Loucy (cell line): ENCODE data around the gene LAMA5.

Source experiments
- H2AFZ ChIP-seq: fragments of 200-600 bp; sonication (generic); 2 replicates; pipeline ENCODE4 v1.6.0; 2016; ENCODE audit warnings: antibody characterized with exemption, mild to moderate bottlenecking, low read length, moderate library complexity
- H3F3A ChIP-seq: fragments of 200-600 bp; 2 replicates; pipeline ENCODE4 v1.6.0; 2016; ENCODE audit warnings: antibody characterized with exemption, low read depth, mild to moderate bottlenecking
- H3K27me3 ChIP-seq: fragments of 200-600 bp; sonication (generic); 2 replicates; pipeline ENCODE4 v1.6.1; 2014; ENCODE audit warnings: low read length, mild to moderate bottlenecking; ENCODE audit not compliant: insufficient read depth, poor library complexity, severe bottlenecking
- H3K36me3 ChIP-seq: fragments of 200-600 bp; sonication (generic); 2 replicates; pipeline ENCODE4 v1.6.1; 2016; ENCODE audit warnings: low read length; ENCODE audit not compliant: insufficient read depth
- H3K4me1 ChIP-seq: fragments of 200-600 bp; sonication (generic); 2 replicates; pipeline ENCODE4 v1.5.1; 2014; ENCODE audit warnings: low read length, mild to moderate bottlenecking; ENCODE audit not compliant: insufficient read depth, poor library complexity, severe bottlenecking
- H3K4me2 ChIP-seq: fragments of 200-600 bp; sonication (generic); 2 replicates; pipeline ENCODE4 v1.6.0; 2014; ENCODE audit warnings: antibody characterized with exemption, low read length, low read depth, mild to moderate bottlenecking; ENCODE audit not compliant: poor library complexity, severe bottlenecking
- H3K4me3 ChIP-seq: fragments of 200-600 bp; sonication (generic); 2 replicates; pipeline ENCODE4 v1.5.1; 2014; ENCODE audit warnings: low read length, mild to moderate bottlenecking, mixed read lengths; ENCODE audit not compliant: poor library complexity, severe bottlenecking
- H3K79me2 ChIP-seq: fragments of 200-600 bp; sonication (generic); 2 replicates; pipeline ENCODE4 v1.6.1; 2014; ENCODE audit warnings: low read length; ENCODE audit not compliant: insufficient read depth
- H3K9ac ChIP-seq: fragments of 200-600 bp; sonication (generic); 2 replicates; pipeline ENCODE4 v1.6.0; 2014; ENCODE audit warnings: mild to moderate bottlenecking, low read depth, low read length, moderate library complexity; ENCODE audit not compliant: poor library complexity, severe bottlenecking
- H3K9me2 ChIP-seq: fragments of 200-600 bp; sonication (generic); replicated peaks from 2 replicates; pipeline ENCODE4 v1.6.1; 2016; ENCODE audit warnings: low read depth, low read length, mixed read lengths
- H3K9me3 ChIP-seq: fragments of 200-600 bp; sonication (generic); 2 replicates; pipeline ENCODE4 v1.6.1; 2014; ENCODE audit warnings: mild to moderate bottlenecking, antibody characterized with exemption, low read length, low read depth; ENCODE audit not compliant: insufficient read depth
- H4K20me1 ChIP-seq: fragments of 200-600 bp; sonication (generic); 2 replicates; pipeline ENCODE4 v1.6.0; 2014; ENCODE audit warnings: antibody characterized with exemption, low read length, mild to moderate bottlenecking; ENCODE audit not compliant: insufficient read depth, poor library complexity, severe bottlenecking
- EZH2phosphoT487 ChIP-seq: fragments of 200-600 bp; IDR thresholded peaks from 2 replicates; pipeline ENCODE4 v1.6.1; 2018; ENCODE audit warnings: antibody characterized with exemption, mild to moderate bottlenecking, moderate library complexity, borderline replicate concordance
- TF ChIP-seq, protein P1 (sequence below): fragments of 200-600 bp; sonication (generic); conservative IDR thresholded peaks from 2 replicates; pipeline ENCODE4 v1.5.1; 2014; ENCODE audit warnings: mild to moderate bottlenecking, antibody characterized with exemption, low read length

Gene LAMA5

DNA sequence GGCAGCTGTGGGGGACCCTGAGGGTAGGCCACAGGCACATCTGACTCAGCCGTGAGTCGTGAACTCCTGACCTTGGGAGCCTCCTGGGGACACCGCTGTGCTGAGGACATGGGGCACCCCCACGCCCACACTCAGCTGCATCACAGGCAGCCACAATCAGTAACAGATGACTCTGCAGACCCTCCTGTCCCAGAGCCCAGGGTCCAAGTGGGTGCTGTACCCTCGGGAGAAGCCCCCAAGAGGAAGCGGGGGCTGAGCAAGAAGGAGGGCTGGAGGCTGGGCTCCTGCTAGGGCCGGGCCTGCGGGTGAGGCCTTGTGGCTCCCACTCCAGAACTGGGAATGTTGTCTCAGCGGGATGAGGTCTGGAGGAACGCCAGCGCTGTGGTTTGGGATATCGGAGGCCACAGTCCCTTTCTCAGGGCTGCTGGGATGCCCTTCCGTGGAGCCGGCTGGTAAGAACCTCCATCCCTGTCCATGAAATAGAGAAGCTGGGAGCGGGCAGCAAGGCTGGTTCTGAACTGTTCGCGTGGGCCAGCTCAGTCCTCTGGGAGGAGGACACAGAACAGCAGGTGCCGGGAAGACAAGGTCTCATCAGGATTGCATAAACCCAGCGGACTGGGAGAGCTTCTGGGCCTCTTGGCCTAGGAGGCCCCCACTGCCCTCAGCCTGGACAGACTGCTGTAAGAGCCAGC is 3.1 kb upstream of the LAMA5 start:
- Histone ChIP-seq H2AFZ (no peak overlapping the region), H3K9me3 (no peaks in the 10 kb centered on the region), H3K36me3 (no peaks in the 10 kb centered on the region), H3K9me2 (no peaks in the 10 kb centered on the region), H3K9ac (no peak overlapping the region), H3K4me3 (no peak overlapping the region), H3K4me2 (no peak overlapping the region), H3F3A (no peaks in the 10 kb centered on the region), H3K27me3 (no peaks in the 10 kb centered on the region), H3K4me1 (no peaks in the 10 kb centered on the region), H4K20me1 (no peaks in the 10 kb centered on the region), H3K79me2 (no peaks in the 10 kb centered on the region)
- TF ChIP-seq, protein P1, sequence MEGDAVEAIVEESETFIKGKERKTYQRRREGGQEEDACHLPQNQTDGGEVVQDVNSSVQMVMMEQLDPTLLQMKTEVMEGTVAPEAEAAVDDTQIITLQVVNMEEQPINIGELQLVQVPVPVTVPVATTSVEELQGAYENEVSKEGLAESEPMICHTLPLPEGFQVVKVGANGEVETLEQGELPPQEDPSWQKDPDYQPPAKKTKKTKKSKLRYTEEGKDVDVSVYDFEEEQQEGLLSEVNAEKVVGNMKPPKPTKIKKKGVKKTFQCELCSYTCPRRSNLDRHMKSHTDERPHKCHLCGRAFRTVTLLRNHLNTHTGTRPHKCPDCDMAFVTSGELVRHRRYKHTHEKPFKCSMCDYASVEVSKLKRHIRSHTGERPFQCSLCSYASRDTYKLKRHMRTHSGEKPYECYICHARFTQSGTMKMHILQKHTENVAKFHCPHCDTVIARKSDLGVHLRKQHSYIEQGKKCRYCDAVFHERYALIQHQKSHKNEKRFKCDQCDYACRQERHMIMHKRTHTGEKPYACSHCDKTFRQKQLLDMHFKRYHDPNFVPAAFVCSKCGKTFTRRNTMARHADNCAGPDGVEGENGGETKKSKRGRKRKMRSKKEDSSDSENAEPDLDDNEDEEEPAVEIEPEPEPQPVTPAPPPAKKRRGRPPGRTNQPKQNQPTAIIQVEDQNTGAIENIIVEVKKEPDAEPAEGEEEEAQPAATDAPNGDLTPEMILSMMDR = no peak
- no peak for TF ChIP-seq EZH2phosphoT487

DNA sequence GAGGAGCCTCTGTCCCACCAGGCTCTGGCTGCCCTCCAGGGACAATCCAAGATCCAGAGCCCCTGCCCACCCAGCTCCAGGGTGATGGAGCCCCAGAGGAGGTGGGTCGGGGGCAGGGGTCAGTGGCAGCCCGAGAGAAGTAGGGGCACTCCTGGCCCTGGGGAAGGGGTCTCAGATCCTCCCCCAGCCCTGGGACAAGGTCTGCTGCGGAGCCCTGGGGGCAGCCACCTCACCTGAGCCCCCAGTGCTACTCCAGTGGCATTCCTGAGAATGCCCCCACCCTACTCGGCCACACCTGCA is 2.7 kb upstream of the LAMA5 start:
- H3K9me3 ChIP-seq = no peaks in the 10 kb centered on the region
- H4K20me1 ChIP-seq = no peaks in the 10 kb centered on the region
- H3K9ac ChIP-seq = no peak overlapping the region
- H3K4me3 ChIP-seq = no peak overlapping the region
- no peak for TF ChIP-seq EZH2phosphoT487
- TF ChIP-seq, protein P1 = no peak
- no peaks in the 10 kb centered on the region for H3K27me3 ChIP-seq
- no peak overlapping the region for H2AFZ ChIP-seq
- no peaks in the 10 kb centered on the region for H3K4me1 ChIP-seq
- no peaks in the 10 kb centered on the region for H3F3A ChIP-seq
- no peak overlapping the region for H3K4me2 ChIP-seq
- H3K79me2 ChIP-seq = no peaks in the 10 kb centered on the region
- H3K36me3 ChIP-seq = no peaks in the 10 kb centered on the region
- no peaks in the 10 kb centered on the region for H3K9me2 ChIP-seq

DNA sequence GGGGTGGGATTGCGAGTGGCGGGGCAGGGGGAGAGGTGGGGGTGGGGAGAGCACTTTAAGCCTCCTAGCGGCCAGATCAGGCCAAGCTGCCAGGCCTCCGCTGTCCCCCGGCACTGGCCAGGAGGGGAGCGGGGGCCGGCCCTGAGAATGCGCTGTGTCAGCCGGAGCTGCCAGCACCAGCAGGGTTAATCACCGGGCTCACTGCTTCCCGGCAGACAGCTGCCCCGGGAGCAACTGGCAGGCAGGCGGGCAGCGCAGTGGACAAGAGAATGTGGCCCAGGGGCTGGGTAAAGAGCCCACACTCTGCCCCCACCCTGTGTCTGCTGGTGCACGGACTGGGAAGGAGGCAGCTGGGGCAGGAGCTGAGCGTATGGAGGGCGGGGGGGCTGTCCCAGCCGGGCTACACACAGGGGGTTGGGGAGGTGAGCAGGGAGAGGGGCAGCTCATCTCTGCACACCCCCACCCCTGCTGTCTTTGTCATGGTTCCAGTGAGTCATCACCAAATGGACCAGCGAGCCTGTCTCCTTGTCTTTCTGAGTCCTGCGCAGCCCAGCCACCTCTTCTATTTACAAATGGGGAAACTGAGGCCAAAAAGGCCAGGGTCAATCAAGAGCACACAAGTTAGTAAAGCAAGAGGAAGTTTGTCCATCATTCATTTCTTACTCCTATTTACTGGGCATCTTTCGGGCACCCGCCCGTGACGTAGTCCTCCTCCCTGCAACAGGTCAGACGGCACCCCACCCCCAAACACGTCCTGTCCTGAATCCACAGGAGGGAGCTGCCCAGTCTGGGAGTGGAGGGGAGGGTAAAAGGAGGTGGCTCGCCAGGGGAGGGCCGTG is 2.1 kb upstream of the LAMA5 start:
- H3K9ac ChIP-seq = no peak overlapping the region
- H3K9me3 ChIP-seq = no peaks in the 10 kb centered on the region
- H3K4me2 ChIP-seq = no peak overlapping the region
- H3K4me3 ChIP-seq = no peak overlapping the region
- no peaks in the 10 kb centered on the region for H3K36me3 ChIP-seq
- H3K79me2 ChIP-seq = no peaks in the 10 kb centered on the region
- H3K4me1 ChIP-seq = no peaks in the 10 kb centered on the region
- no peak for TF ChIP-seq EZH2phosphoT487
- TF ChIP-seq, protein P1 = no peak
- H4K20me1 ChIP-seq = no peaks in the 10 kb centered on the region
- H2AFZ ChIP-seq = no peak overlapping the region
- H3K9me2 ChIP-seq = no peaks in the 10 kb centered on the region
- no peaks in the 10 kb centered on the region for H3F3A ChIP-seq
- H3K27me3 ChIP-seq = no peaks in the 10 kb centered on the region
